Measurements from ENCODE around the gene BPIFA2.

DNA sequence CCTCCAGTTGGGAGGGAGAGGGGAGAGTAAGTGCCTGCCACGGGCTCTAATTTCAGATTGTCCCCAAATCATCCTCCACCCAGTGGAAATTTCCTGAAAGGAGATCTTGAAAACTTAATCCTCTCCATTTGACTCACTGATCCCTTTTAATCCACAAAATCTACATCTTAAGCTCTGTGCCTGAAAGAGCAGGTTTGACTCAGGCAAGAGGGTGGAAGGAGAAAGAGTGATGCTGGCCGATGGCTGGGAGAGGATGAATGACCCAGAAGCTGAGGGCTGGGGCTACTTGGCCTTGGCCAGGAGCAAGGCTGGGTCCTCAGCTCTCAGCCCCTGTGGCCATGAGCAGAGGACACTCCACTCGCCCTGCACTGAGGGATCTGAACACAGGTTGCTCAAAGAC lies 8.1 kb downstream of the BPIFA2 start:
- TF ChIP-seq, protein P1, sequence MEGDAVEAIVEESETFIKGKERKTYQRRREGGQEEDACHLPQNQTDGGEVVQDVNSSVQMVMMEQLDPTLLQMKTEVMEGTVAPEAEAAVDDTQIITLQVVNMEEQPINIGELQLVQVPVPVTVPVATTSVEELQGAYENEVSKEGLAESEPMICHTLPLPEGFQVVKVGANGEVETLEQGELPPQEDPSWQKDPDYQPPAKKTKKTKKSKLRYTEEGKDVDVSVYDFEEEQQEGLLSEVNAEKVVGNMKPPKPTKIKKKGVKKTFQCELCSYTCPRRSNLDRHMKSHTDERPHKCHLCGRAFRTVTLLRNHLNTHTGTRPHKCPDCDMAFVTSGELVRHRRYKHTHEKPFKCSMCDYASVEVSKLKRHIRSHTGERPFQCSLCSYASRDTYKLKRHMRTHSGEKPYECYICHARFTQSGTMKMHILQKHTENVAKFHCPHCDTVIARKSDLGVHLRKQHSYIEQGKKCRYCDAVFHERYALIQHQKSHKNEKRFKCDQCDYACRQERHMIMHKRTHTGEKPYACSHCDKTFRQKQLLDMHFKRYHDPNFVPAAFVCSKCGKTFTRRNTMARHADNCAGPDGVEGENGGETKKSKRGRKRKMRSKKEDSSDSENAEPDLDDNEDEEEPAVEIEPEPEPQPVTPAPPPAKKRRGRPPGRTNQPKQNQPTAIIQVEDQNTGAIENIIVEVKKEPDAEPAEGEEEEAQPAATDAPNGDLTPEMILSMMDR (IDR thresholded peaks at IDR 0.05) = no peak
- no peak for TF ChIP-seq POLR2A (IDR thresholded peaks at IDR 0.05)
